ENCODE measurements around the gene EEA1.
"Not testable (repeated sequence)": the region's sequence is repeated elsewhere in the genome, so short reads cannot be mapped to it uniquely, and the experiment has no call there.

Gene EEA1

DNA sequence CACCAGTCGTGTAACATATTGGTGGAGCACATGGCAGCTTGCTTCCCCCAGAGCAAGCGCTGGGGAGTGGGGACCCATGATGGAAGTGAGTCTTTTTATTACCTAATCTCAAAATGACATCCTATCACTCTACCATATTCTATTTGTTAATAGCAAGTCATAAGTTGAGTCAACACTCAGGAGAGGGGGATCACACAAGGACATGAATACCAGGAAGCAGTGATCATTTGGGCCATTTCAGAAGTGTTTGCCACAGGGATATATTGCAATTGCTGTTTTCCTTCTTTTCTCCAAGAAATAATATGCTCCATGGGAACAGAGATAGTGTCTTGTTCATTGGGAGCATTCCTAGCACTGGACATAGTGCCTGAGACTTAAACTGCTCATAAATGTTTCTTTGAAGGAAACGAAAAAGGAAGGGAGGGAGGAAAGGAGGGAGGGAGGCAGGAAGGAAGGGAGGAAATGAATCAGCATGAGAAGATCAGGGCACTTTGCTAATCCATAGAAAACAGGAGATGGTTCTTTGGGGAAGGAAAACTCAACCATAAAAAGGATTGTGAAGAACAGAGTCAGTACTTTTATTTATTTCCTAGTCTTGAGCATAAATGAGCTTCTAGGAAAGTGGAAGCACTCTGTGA, 39.2 kb upstream of the EEA1 start:
- ChIA-PET CTCF (interaction anchor here (0.9 kb wide), 1 partner anchor 9 kb away, joined by 3 read pairs; no protein-coding TSS in a partner anchor), POLR2A (no interaction called here)
- TF ChIP-seq, protein P1, sequence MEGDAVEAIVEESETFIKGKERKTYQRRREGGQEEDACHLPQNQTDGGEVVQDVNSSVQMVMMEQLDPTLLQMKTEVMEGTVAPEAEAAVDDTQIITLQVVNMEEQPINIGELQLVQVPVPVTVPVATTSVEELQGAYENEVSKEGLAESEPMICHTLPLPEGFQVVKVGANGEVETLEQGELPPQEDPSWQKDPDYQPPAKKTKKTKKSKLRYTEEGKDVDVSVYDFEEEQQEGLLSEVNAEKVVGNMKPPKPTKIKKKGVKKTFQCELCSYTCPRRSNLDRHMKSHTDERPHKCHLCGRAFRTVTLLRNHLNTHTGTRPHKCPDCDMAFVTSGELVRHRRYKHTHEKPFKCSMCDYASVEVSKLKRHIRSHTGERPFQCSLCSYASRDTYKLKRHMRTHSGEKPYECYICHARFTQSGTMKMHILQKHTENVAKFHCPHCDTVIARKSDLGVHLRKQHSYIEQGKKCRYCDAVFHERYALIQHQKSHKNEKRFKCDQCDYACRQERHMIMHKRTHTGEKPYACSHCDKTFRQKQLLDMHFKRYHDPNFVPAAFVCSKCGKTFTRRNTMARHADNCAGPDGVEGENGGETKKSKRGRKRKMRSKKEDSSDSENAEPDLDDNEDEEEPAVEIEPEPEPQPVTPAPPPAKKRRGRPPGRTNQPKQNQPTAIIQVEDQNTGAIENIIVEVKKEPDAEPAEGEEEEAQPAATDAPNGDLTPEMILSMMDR (IDR thresholded peaks at IDR 0.05; ENCODE audit: control extremely low read depth, extremely low read depth, low read depth, missing control alignments) = no peak
- no peak for DNase-seq (ENCODE audit: extremely low spot score)

DNA sequence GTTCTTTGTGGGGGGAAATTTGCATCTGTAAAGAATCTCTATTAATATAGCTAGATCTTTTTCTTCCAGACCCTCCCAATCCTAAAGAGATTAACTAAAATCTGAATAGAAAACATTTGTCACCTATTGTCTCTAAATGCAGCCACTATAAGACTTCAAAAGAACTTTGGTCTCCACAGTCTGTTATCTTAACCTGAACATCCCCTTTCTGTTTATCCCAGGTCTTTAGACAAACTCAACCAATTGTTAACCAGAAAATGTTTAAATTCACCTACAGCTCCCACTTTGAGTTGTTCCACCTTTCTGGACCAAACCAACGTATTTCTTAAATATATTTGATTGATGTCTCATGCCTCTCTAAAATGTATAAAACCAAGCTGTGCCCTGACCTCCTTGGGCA, 35.3 kb upstream of the EEA1 start:
- DNase-seq (ENCODE audit: extremely low spot score); POLR2A ChIA-PET; CTCF ChIA-PET: not testable (repeated sequence)

DNA sequence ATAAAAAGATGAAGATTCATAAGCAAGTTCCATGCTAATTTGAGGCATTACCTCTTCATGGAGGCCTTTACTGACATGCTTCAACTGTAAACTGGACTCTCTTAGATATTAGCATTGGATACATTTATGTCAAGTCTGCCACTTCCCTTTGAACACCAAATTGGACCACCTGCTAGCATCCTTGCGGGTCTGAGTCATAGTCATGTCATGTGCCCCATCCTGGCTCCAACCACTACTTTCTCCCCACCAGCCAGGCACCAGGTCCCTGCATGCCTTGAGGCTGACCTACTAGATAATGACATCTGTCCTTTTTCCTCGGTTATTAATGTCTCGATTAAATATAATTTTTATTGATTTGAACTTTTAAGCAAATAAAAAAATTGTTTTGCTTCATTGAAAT, 32.9 kb upstream of the EEA1 start:
- DNase-seq (ENCODE audit: extremely low spot score) = no peak
- POLR2A ChIA-PET = no interaction called here
- TF ChIP-seq, protein P1 (IDR thresholded peaks at IDR 0.05; ENCODE audit: control extremely low read depth, extremely low read depth, low read depth, missing control alignments) = no peak
- CTCF ChIA-PET = interaction anchor here (1.1 kb wide), 1 partner anchor 9 kb away, joined by 4 read pairs; no protein-coding TSS in a partner anchor

DNA sequence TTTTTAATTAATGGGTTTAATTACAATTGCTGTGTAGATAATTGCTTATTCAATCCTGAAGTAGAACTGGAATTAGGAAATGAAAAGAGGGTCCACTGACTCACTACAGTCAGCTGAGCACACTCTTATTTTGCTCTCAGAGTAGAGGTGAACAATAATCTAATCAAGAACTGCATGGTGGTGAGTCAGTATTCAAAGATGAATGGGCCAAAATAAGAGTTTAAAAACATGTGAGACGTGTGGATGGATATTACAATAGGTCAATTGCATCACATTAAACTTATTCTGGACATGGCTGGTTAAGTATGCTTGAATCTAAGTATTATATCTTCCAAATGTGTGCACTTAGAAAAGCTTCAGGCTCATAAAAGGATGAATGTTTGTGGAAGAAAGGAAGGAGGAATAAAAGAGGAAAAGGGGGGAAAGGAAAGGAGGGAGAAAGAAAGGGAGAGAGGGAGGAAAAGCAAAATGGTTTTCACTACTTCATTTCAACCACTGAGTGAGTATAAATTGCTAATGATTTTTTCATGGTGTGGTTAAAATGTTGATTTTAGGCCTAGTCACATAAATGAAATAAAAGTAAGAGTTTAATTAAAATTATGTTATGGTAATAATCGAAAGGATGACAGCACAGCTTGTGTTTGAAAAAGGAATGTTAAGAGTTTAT, 27.0 kb upstream of the EEA1 start:
- TF ChIP-seq, protein P1 (IDR thresholded peaks at IDR 0.05; ENCODE audit: control extremely low read depth, extremely low read depth, low read depth, missing control alignments) = no peak
- CTCF ChIA-PET = interaction anchor here (1.9 kb wide), 1 partner anchor 12 kb away, joined by 4 read pairs; no protein-coding TSS in a partner anchor
- POLR2A ChIA-PET = interaction anchor here (0.6 kb wide), 1 partner anchor 1503 kb away, joined by 3 read pairs; the partner anchor contains the start of gene CEP83
- no peak for DNase-seq (ENCODE audit: extremely low spot score)

DNA sequence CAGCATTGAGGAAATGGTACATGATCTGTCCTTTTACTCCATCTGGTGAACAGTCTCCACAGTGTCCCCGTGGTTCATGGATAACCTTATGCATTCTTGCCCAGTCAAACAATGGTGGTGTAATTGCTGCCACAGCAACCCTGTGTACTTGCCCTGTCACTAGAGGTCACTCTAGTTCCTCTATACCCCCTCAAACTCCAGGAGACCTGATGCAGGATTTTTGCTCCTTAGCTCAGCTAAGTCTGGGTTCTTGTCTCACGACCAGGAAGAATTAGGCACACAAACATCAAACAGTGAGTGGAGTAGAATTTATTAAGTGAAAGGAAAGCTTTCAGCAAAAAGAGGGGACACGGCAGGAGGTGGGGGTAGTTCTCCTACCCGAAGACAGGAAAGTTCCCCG, 24.7 kb upstream of the EEA1 start:
- TF ChIP-seq, protein P1 (IDR thresholded peaks at IDR 0.05; ENCODE audit: control extremely low read depth, extremely low read depth, low read depth, missing control alignments) = no peak
- DNase-seq (ENCODE audit: extremely low spot score) = no peak
- ChIA-PET CTCF (interaction anchor here (0.9 to 1.3 kb wide), 5 partner anchors 9 to 1147 kb away, joined by 3 to 6 read pairs (median 4); no protein-coding TSS in a partner anchor), POLR2A (interaction anchor here (0.6 kb wide), 1 partner anchor 13 kb away, joined by 4 read pairs; no protein-coding TSS in a partner anchor)

DNA sequence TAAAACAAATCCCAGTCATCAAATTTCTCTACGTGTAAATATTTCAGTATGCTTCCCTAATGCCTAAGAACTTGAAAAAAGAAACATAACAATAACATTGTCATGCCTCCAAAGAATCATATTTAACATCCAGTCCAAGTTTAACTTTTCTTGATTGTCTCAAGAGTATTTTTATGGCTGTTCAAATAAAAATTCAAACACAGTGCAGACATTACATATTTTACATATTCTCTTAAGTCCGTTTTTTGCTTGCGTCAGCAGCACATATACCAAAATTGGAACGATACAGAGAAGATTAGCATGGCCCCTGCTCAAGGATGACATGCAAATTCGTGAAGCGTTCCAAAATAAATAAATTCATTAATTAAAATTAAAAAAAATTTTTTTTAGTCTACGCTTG, 23.3 kb upstream of the EEA1 start:
- CTCF ChIA-PET = interaction anchor here (1.1 kb wide), 1 partner anchor 22 kb away, joined by 3 read pairs; no protein-coding TSS in a partner anchor
- no peak for DNase-seq (ENCODE audit: extremely low spot score)
- POLR2A ChIA-PET = no interaction called here
- TF ChIP-seq, protein P1 (IDR thresholded peaks at IDR 0.05; ENCODE audit: control extremely low read depth, extremely low read depth, low read depth, missing control alignments) = no peak

DNA sequence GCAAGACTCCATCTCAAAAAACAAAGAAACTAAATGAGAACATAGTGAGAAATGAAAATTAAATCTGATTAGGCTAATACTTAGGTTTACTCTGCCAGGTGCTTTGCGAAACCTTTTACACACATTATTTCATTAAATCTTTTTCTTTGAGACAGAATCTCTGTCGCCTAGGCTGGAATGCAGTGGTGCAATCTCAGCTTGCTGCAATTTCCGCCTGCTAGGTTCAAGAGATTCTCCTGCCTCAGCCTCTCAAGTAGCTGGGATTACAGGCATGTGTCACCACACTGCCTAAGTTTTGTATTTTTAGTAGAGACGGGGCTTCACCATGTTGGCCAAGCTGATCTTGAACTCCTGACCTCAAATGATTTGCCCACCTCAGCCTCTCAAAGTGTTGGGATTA, 21.9 kb upstream of the EEA1 start:
- no peak for DNase-seq (ENCODE audit: extremely low spot score)
- ChIA-PET POLR2A (no interaction called here), CTCF (interaction anchor here (1.3 to 1.7 kb wide), 2 partner anchors 58 to 469 kb away, joined by 3 read pairs; no protein-coding TSS in a partner anchor)
- TF ChIP-seq, protein P1 (IDR thresholded peaks at IDR 0.05; ENCODE audit: control extremely low read depth, extremely low read depth, low read depth, missing control alignments) = no peak

All from GM10248 (cell line).